Gastrocnemius medialis (tissue), 4 donors: ENCODE data around the gene TMEM86B.

Source experiments
- CTCF ChIP-seq, 5 experiments: fragments of 450-650 bp in 3 of 5; fragments of 200-600 bp in 2 of 5; sonication (generic) in 2 of 5; IDR thresholded peaks in 4 of 5; conservative IDR thresholded peaks in 1 of 5; 1 replicate in 4 of 5; 2 replicates in 1 of 5; pipeline ENCODE4 v1.5.1; 2016 to 2019; ENCODE audit warnings: antibody characterized with exemption in 5 of 5, mild to moderate bottlenecking in 3 of 5, moderate library complexity in 3 of 5
- POLR2A ChIP-seq, 2 donors: fragments of 450-650 bp; IDR thresholded peaks; one replicate each; pipeline ENCODE4 v1.6.1; 2017; ENCODE audit warnings: antibody characterized with exemption in 2 of 2, mild to moderate bottlenecking in 2 of 2, moderate library complexity in 2 of 2

- TF ChIP-seq CTCF (IDR thresholded peaks at IDR 0.05 in 4 of 5, conservative IDR thresholded peaks at IDR 0.05 in 1 of 5) (no peak), POLR2A (IDR thresholded peaks at IDR 0.05) (no peak)
Measured at GRCh38 chr19:55270172-55270942, 41.8 kb upstream of the TMEM86B start.
